Duodenal mucosa (tissue), 2 donors: ENCODE measurements around the gene MRPL24.

Experiments
- H3K27ac ChIP-seq: one replicate; pipeline ENCODE4 v1.7.0; 2013; ENCODE audit warnings: low read depth, low read length
- H3K27me3 ChIP-seq, 2 donors: one replicate each; pipeline ENCODE4 v1.7.0; 2013; ENCODE audit warnings: low read length in 2 of 2, control low read depth in 1 of 2; ENCODE audit not compliant: insufficient read depth in 2 of 2, control insufficient read depth in 1 of 2
- H3K36me3 ChIP-seq, 2 donors: one replicate each; pipeline ENCODE4 v1.7.0; 2013; ENCODE audit warnings: low read length in 2 of 2, control low read depth in 1 of 2; ENCODE audit not compliant: insufficient read depth in 2 of 2, control insufficient read depth in 1 of 2
- H3K4me1 ChIP-seq, 2 donors: one replicate each; pipeline ENCODE4 v1.7.0; 2013; ENCODE audit warnings: low read length in 2 of 2, control low read depth in 1 of 2; ENCODE audit not compliant: insufficient read depth in 2 of 2, control insufficient read depth in 1 of 2
- H3K4me3 ChIP-seq, 2 donors: one replicate each; pipeline ENCODE4 v1.7.0; 2013; ENCODE audit warnings: low read length in 2 of 2, low read depth in 1 of 2
- H3K9ac ChIP-seq, 2 donors: one replicate each; pipeline ENCODE4 v1.7.0; 2013; ENCODE audit warnings: low read length in 2 of 2, low read depth in 1 of 2
- H3K9me3 ChIP-seq, 2 donors: one replicate each; pipeline ENCODE4 v1.7.0; 2013; ENCODE audit warnings: low read length in 2 of 2, control low read depth in 1 of 2; ENCODE audit not compliant: control insufficient read depth in 1 of 2

Gene MRPL24

GRCh38 chr1:156744344-156744743 lies 3.5 kb upstream of the MRPL24 start:
- H3K9me3 ChIP-seq = no peaks in the 10 kb centered on the region
- peaks cover 48 to 56% of the 10 kb centered on the region in 2 donors for H3K4me1 ChIP-seq
- no peak overlapping the region for H3K27ac ChIP-seq
- no peak overlapping the region for H3K4me3 ChIP-seq
- no peaks in the 10 kb centered on the region for H3K27me3 ChIP-seq
- H3K36me3 ChIP-seq = peaks cover 19 to 27% of the 10 kb centered on the region in 2 donors
- H3K9ac ChIP-seq = no peak overlapping the region

DNA sequence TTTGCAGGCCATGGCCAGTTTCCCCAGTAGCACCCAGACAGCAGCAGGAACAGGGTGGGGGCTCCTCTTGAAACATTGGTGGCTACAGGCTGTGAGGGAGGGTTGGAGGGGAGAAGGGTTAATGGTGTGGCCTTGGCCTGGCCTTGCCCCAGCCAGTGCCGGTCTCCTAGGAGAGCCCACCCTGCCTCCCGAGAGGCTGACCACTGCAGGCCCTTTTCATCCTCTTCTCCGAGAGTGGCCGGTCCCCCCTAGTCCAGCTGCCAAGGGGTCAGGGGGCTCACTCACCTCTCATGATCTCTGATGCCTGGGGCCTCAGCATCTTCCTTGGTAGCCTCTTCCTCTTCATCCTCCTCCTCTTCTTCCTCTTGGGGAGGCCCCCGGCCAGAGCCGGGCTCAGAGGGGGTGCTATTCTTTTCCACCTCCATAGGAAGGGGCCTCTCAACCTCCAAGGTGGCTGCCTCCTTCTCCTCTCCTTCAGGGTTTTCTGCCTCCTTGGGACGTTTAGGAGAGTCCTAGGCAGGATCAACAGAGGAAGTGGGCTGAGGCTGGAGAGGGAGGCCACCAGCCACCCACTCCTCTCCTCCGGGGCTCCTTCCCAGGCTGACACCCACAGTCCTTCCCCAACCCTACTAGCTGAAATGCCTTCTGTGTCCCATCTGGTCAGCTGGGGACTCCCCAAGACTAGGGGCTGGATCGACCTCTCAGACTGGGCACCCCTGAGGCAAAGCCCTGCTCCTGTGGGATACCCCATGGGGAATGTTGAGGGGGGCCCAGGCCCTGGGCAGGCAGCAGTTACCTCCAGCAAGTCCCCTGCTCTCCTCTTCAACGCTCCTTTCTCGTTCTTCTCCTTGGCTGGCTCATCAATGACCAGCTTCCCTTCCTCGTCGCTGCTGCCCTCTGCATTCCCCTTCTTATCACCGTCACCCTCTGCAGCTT lies 2.7 kb upstream of the MRPL24 start:
- no peak overlapping the region for H3K4me3 ChIP-seq
- no peak overlapping the region for H3K27ac ChIP-seq
- H3K36me3 ChIP-seq = peaks cover 19 to 27% of the 10 kb centered on the region in 2 donors
- no peaks in the 10 kb centered on the region for H3K9me3 ChIP-seq
- H3K27me3 ChIP-seq = no peaks in the 10 kb centered on the region
- no peak overlapping the region for H3K9ac ChIP-seq
- peaks cover 41 to 50% of the 10 kb centered on the region in 2 donors for H3K4me1 ChIP-seq

GRCh38 chr1:156742801-156743200 lies 1.9 kb upstream of the MRPL24 start:
- no peak overlapping the region for H3K4me3 ChIP-seq
- H3K4me1 ChIP-seq = peaks cover 33 to 42% of the 10 kb centered on the region in 2 donors
- H3K36me3 ChIP-seq = peaks cover 19 to 35% of the 10 kb centered on the region in 2 donors
- H3K27ac ChIP-seq = no peak overlapping the region
- no peaks in the 10 kb centered on the region for H3K9me3 ChIP-seq
- no peaks in the 10 kb centered on the region for H3K27me3 ChIP-seq
- H3K9ac ChIP-seq = no peak overlapping the region

GRCh38 chr1:156742017-156742416 lies 1.1 kb upstream of the MRPL24 start:
- Histone ChIP-seq H3K27ac (no peak overlapping the region), H3K36me3 (peaks cover 25 to 43% of the 10 kb centered on the region in 2 donors), H3K9me3 (no peaks in the 10 kb centered on the region), H3K4me1 (peaks cover 27 to 35% of the 10 kb centered on the region in 2 donors), H3K4me3 (no peak overlapping the region), H3K9ac (no peak overlapping the region), H3K27me3 (no peaks in the 10 kb centered on the region)

GRCh38 chr1:156741481-156741983 lies 644 bp upstream of the MRPL24 start:
- Histone ChIP-seq H3K4me1 (peaks cover 27 to 31% of the 10 kb centered on the region in 2 donors), H3K9me3 (no peaks in the 10 kb centered on the region), H3K27ac (peak overlapping the region; percentile 67), H3K36me3 (peaks cover 28 to 48% of the 10 kb centered on the region in 2 donors), H3K9ac (peak overlapping the region in 1 of 2 donors; percentile 35), H3K27me3 (no peaks in the 10 kb centered on the region), H3K4me3 (peak overlapping the region; percentile 41 to 65)

- Histone ChIP-seq H3K27ac (peak overlapping the region; percentile 28), H3K4me1 (peaks cover 14 to 21% of the 10 kb centered on the region in 2 donors), H3K36me3 (peaks cover 28 to 52% of the 10 kb centered on the region in 2 donors), H3K9me3 (no peaks in the 10 kb centered on the region), H3K4me3 (peak overlapping the region; percentile 96 to 97), H3K27me3 (no peaks in the 10 kb centered on the region), H3K9ac (peak overlapping the region; percentile 71 to 91)
Observed at GRCh38 chr1:156740237-156740740, 599 bp downstream of the MRPL24 start.

DNA sequence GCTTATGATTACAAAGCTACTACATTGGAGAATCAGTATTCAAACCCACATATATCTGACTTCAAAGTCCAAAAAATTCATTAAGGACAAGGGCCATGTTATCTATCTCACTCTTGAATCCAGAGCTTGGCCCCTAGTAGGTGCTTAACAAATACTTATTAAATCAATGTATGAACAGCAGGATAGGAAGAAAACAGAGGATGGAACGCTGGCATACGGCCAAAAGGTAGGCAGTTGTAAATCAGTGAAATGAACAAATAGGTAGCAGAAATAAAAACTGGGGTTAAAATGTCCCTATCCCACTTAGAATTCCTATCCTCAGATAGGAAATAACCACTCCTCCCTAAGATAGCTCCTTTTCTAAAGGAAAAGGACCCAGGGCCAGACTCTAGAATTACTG lies 2.0 kb downstream of the MRPL24 start:
- Histone ChIP-seq H3K4me1 (peaks cover 12 to 21% of the 10 kb centered on the region in 2 donors), H3K9me3 (no peaks in the 10 kb centered on the region), H3K4me3 (no peak overlapping the region), H3K27ac (no peak overlapping the region), H3K9ac (no peak overlapping the region), H3K36me3 (peaks cover 19 to 46% of the 10 kb centered on the region in 2 donors), H3K27me3 (no peaks in the 10 kb centered on the region)

DNA sequence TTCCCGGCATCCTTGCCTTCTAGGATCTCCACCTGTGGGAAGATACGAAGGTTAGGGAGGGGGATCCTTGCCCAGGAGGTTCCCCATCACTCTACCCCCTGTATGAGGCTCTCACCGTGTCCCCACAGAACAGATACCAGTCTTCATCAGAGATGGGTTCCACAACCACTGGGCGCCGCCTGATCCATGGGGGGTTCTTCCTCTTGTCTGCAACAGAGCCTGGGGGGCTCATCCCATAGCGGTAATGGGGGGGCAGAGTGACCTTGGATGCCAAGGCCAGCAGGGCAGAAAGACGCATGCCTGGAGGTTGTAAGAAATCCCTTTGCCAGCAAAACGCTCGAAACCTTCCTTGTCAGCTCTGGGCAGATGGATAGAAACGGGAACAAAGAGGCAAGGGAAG lies 2.5 kb downstream of the MRPL24 start:
- peaks cover 14 to 46% of the 10 kb centered on the region in 2 donors for H3K36me3 ChIP-seq
- no peak overlapping the region for H3K27ac ChIP-seq
- H3K4me1 ChIP-seq = peaks cover 12 to 21% of the 10 kb centered on the region in 2 donors
- no peak overlapping the region for H3K4me3 ChIP-seq
- no peaks in the 10 kb centered on the region for H3K27me3 ChIP-seq
- H3K9ac ChIP-seq = no peak overlapping the region
- no peaks in the 10 kb centered on the region for H3K9me3 ChIP-seq

- H3K9me3 ChIP-seq = no peaks in the 10 kb centered on the region
- H3K36me3 ChIP-seq = peaks cover 11 to 52% of the 10 kb centered on the region in 2 donors
- no peaks in the 10 kb centered on the region for H3K27me3 ChIP-seq
- peaks cover 8 to 11% of the 10 kb centered on the region in 2 donors for H3K4me1 ChIP-seq
- no peak overlapping the region for H3K4me3 ChIP-seq
- H3K9ac ChIP-seq = no peak overlapping the region
- H3K27ac ChIP-seq = no peak overlapping the region
Observed at GRCh38 chr1:156733989-156734584, 6.8 kb downstream of the MRPL24 start.
